22Rv1 (cell line): ENCODE measurements around the gene ATP5F1E.

Experiments used
- CTCF ChIP-seq: fragments of 450-650 bp; IDR thresholded peaks from 2 replicates; pipeline ENCODE4 v1.5.1; 2017; ENCODE audit warnings: mild to moderate bottlenecking
- ZFX ChIP-seq: fragments of 450-650 bp; IDR thresholded peaks from 2 replicates; pipeline ENCODE4 v1.6.1; 2017; ENCODE audit warnings: antibody characterized with exemption, borderline replicate concordance

- TF ChIP-seq CTCF, result no peak
- TF ChIP-seq ZFX, result no peak
Observed at GRCh38 chr20:59002388-59002787, 29.7 kb downstream of the ATP5F1E start.
